BJ (cell line): Measurements from ENCODE around the gene FETUB. TPM values are rescaled to one million over a fixed set of nuclear protein-coding genes. Genes with fewer than 3 reads are reported as not detected.

Source experiments
- CTCF ChIA-PET: fragments of 350-600 bp; formaldehyde crosslinking; extraction: SDS; loops from one replicate; lab custom pipeline; 2021; ENCODE audit warnings: antibody characterized with exemption, inconsistent platforms; lab: Yijun Ruan, JAX
- POLR2A ChIA-PET: fragments of 300-600 bp; sonication (Branson Sonifier 250); formaldehyde crosslinking; extraction: SDS; loops from one replicate; lab custom pipeline; 2021; ENCODE audit warnings: antibody characterized with exemption; lab: Charles Lee
- DNase-seq: peaks from one replicate; pipeline ENCODE4 v3.0.0-alpha.2; 2011; ENCODE audit warnings: low read depth
- H3K27me3 ChIP-seq: 2 replicates; pipeline ENCODE4 v1.6.0; 2011; ENCODE audit warnings: low read length; ENCODE audit not compliant: control insufficient read depth, insufficient read depth
- H3K36me3 ChIP-seq: 2 replicates; pipeline ENCODE4 v1.5.1; 2011; ENCODE audit warnings: low read length; ENCODE audit not compliant: control insufficient read depth, insufficient read depth
- H3K4me3 ChIP-seq: 2 replicates; pipeline ENCODE4 v1.5.1; 2011; ENCODE audit warnings: low read depth, mild to moderate bottlenecking, control low read depth, low read length
- CTCF ChIP-seq: IDR thresholded peaks from 2 replicates; pipeline ENCODE4 v1.5.1; 2011; ENCODE audit warnings: low read depth, mild to moderate bottlenecking, control low read depth, inconsistent platforms, low read length, moderate library complexity; ENCODE audit not compliant: insufficient read depth
- polyA plus RNA-seq: library from polyadenylated mRNA; depleted of rRNA; stranded (reverse); fragments of >200 nt; gene quantifications from 2 replicates; pipeline ENCODE4 v1.2.3, GENCODE V29; 2011

FETUB gene
- polyA plus RNA-seq, 1 experiment: not detected

GRCh38 chr3:186640929-186641328 is 730 bp downstream of the FETUB start:
- Histone ChIP-seq H3K36me3 (no peaks in the 10 kb centered on the region), H3K4me3 (no peak overlapping the region), H3K27me3 (peaks cover 7% of the 10 kb centered on the region)
- no peak for DNase-seq
- ChIA-PET POLR2A (no interaction called here), CTCF (no interaction called here)
- TF ChIP-seq CTCF: no peak

- no peak for TF ChIP-seq CTCF
- POLR2A ChIA-PET: no interaction called here
- no peak for DNase-seq
- Histone ChIP-seq H3K4me3 (no peak overlapping the region), H3K36me3 (no peaks in the 10 kb centered on the region), H3K27me3 (peaks cover 7% of the 10 kb centered on the region)
- CTCF ChIA-PET: no interaction called here
These were observed 1.8 kb downstream of the FETUB start for GRCh38 chr3:186642014-186642413.

- H3K36me3 ChIP-seq: no peaks in the 10 kb centered on the region
- H3K4me3 ChIP-seq: no peak overlapping the region
- ChIA-PET POLR2A (no interaction called here), CTCF (interaction anchor here (1.3 kb wide), 1 partner anchor 26 kb away, joined by 3 read pairs; no protein-coding TSS in a partner anchor)
- no peak for DNase-seq
- no peak for TF ChIP-seq CTCF
- peaks cover 4% of the 10 kb centered on the region; the same call in 1 of the 2 replicates for H3K27me3 ChIP-seq
These were observed 3.3 kb downstream of the FETUB start for GRCh38 chr3:186643493-186643892.

- no peak overlapping the region for H3K4me3 ChIP-seq
- DNase-seq: no peak
- TF ChIP-seq CTCF: no peak
- CTCF ChIA-PET: interaction anchor here (1.3 kb wide), 1 partner anchor 28 kb away, joined by 3 read pairs; no protein-coding TSS in a partner anchor
- POLR2A ChIA-PET: no interaction called here
- H3K36me3 ChIP-seq: no peaks in the 10 kb centered on the region
- peaks cover 4% of the 10 kb centered on the region; the same call in 1 of the 2 replicates for H3K27me3 ChIP-seq
These were observed 4.5 kb downstream of the FETUB start for GRCh38 chr3:186644683-186645082.

- Histone ChIP-seq H3K27me3 (peaks cover 4% of the 10 kb centered on the region; the same call in 1 of the 2 replicates), H3K36me3 (no peaks in the 10 kb centered on the region), H3K4me3 (no peak overlapping the region)
- DNase-seq: no peak
- CTCF ChIA-PET: no interaction called here
- POLR2A ChIA-PET: no interaction called here
- TF ChIP-seq CTCF: no peak
These were observed 5.9 kb downstream of the FETUB start for GRCh38 chr3:186646106-186646505.
